Muscle of back (tissue), 11 donors: Measurements from ENCODE around the gene ACTR10. TPM values are rescaled to one million over a fixed set of nuclear protein-coding genes. Genes with fewer than 3 reads are reported as not detected.
"Not testable (repeated sequence)": the region's sequence is repeated elsewhere in the genome, so short reads cannot be mapped to it uniquely, and the experiment has no call there.

Experiments
- DNase-seq, 3 donors: peaks; one replicate each; pipeline versions ENCODE4 v3.0.0 to v3.0.0-alpha.2; 2013
- polyA plus RNA-seq, 10 donors: library from polyadenylated mRNA; unstranded; fragments of 120-200 nt; gene quantifications; one replicate each; pipeline ENCODE4 v1.2.1, GENCODE V29; 2013; ENCODE audit not compliant: insufficient read length in 10 of 10

Gene ACTR10
- polyA plus RNA-seq, 10 donors, result 50.5 to 83.5 (median 72.2) TPM

DNA sequence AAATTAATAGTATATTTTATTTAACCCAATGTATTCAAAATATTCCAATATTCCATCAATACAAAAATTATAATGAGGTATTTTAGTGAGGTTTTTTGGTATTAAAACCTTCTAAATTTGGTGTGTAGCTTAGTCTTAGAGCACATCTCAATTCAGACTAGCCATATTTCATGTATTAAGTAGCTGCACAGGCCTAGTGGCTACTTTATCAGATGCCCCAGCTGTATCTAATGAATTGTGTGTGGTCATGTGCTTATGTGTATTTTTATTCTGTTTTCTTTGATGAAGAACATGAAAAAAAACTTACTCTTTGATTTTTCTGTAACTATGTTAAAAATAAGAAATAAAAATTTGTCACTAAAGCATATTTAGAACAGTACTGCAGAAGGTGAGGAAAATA lies 13.2 kb downstream of the ACTR10 start:
- no peak for DNase-seq

DNA sequence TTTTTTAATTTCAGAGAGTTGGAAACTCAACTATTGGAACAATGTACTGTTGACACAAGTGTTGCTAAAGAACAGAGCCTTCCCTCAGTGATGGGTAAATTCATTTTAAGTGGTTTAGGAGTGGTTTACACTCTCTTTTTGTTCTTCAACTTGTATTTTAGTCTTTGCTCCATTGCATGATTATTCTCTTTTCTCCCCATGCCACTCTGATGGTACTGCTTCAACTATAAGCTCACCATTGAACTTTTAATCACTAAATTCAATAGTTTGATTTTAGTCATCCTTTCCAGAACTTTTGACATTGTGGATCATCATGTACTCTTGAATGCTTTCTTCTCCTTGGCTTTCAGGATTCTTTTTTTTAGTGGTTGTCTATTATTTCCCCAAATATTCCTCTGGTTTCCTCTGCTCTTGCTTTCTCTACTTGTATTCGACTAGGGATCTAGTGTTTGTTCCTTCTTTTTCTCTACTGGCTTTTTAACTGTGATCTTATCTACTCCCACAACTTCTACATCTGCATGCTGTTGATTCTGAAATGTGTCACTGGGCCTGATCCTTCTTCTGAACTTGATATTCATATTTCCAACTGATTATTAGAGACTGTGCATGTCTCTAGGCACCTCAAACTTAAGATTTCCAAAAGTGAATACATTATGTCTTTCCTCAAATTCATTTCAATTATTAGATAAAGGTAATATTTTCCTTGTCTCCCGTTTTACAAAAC lies 15.4 kb downstream of the ACTR10 start:
- no peak for DNase-seq

DNA sequence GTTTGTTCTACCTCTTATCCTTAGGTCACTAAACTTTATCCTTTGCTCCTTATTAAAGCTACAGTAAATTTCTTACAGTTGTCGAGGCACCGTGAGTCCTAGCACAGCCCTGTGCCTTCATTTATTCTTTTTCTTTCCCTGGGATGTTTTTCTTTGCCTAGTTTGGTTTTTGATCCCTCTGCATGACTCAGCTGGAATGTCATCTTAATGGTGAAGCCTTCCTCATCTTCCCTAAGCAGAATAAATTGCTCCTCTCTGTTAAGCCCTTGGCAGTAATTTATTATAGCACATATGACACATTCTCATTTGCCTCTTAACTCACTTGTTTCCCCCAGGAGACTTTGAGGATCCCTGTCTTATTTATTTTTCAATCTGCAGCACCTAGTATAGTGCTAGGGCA lies 16.6 kb downstream of the ACTR10 start:
- no peak for DNase-seq

DNA sequence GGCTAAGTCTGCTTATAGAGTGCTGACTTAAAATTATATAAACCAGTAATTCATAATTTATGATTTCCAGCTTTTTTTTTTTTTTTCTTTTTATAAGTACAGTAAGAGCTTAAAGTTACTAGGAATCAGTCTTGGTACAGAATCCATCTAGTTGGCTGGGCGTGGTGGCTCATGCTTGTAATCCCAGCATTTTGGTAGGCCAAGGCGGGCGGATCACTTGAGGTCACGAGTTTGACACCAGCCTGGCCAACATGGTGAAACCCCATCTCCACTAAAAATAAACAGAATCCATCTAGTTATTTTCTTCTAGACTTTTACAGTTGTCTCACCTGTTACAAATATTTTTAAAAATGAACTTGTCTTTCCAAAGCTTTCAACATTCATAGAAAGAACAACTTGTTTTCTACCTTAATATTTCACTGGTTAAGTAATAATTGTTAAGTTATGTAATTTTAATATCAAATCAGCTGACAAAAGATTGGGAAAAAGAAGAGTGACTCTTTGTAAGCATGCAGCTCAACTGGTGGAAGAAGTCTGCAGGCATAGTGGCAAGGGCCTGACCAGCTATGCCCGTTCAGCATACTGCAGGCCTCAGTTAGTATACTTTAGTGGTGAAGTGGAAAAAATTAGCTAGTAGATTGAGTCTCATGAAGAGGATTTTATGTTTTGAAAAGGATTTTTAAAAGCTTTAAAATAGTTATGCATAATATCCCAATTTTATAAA lies 27.3 kb downstream of the ACTR10 start:
- no peak for DNase-seq

DNA sequence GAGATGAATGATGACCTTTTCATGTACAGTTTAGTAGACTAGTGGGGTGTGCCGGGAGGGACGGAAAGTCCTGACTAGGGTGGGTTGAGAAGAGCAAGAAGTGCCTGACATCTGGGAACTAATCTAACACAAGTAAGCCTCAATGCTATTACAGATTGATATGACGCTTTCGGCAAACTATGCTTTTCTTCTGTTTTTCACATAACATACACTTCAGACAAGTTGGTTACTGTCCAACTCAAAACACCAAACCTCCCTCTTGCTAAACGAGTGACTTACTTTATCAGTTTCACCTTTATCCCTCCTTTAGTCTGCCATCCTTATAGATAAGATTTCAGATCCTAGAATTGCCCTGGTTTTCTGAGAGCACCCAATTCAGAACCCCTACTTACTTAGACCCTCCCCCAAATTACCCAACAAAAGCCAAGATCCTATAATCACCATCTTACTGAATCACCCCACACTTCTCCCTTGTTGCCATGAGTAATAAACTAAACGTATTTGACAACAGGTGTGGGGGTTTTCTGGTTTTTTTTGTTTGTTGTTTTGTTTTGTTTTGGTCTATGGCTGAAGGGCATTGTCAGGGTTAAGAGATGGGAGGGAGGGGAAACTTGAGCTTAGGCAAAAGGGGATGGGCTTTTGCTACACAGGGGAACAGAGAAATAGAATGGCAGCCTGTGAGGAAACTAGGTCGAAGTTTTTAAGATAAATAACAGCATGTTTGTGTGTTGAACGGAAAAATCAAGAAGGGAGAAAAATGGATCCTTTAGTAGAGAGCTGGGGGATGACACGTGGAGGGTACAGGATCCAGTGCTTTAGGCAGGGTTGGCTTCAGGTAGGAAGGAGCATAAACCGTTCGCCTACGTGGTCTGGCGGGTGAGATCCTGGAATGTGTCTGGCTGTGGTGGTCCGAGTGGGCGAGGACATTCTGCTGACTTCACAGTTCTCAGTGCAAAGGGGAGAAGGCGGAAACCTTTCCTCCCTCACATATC lies 38.6 kb downstream of the ACTR10 start:
- DNase-seq, result peak; percentile 37 to 85 (median 62)

DNA sequence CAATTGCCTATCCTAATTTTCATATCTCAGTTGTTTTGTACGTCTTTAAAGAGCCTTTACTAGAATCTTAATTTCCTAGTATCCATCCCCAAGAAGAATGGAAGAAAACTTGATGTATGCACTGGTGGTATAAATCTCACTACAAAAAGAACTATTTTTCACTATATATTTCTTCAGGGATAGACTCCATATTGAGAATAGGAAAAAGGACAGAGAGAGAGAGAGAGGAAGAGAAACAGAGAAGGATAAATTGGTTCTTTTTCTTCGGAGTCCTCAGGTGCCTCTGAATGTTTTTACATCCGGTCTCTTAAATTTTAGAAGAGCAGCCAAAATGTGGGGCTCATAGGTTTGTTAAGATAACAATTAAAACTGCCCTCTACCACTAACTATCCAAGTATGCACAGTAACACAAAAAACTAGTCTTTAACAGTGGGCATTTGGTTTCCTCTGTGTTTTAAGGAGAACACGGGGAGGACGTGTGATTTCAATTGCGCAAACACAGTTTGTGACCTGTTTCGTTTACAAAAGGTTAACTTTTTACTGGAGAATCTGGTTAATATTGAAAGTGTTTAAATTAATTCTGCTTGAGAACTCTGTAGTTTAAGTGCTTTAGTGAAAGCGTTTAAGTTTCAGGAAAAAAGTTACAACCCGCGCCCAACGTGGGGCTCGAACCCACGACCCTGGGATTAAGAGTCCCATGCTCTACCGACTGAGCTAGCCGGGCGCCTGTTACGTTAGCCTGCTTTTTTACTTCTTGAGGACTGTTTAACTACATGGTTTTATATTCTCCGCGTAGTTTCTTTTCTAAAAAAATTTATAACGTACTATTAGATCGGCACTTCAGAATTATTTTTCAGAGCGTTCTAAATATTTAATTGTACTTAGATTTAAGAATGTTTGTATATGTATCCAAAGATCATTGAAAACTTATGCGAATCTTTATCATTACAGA lies 39.6 kb downstream of the ACTR10 start:
- DNase-seq, result peak; percentile 77 to 89 (median 84)

DNA sequence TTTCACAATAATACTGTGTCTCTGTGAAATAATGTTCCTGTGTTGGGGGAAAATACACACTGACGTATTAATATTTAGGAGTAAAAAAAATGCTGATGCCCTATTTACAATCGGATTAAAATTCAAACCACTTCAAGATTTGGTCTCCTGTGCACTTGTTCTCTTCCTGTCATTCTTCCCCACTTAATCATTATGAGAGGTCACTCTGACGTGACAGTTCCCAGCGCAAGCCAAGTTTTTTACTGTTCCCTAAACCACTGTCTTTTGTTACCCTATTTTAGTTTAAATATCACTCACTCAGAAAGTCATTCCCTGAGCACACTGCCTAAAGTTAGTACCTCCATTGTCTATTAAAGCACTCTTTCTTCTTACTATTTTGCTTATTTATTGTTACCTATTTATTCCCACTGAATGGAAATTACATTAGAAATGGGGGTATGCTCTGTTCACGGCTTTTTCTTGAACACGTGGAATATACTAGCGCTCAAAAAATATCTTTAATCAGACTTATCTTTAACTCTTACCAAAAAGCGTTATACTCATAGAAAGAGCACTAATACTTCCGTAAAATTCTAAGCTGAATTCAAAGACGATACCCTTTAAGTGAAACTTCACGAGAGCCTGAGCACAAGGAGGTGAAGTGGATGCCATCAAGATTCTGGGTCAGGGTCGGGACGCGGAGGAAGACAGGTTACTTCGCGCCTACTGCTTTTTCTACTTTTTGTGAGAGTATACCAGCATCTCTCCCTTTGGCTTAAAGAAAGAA lies 44.0 kb downstream of the ACTR10 start:
- peak in 2 of 3 donors; percentile 17 to 34 for DNase-seq

DNA sequence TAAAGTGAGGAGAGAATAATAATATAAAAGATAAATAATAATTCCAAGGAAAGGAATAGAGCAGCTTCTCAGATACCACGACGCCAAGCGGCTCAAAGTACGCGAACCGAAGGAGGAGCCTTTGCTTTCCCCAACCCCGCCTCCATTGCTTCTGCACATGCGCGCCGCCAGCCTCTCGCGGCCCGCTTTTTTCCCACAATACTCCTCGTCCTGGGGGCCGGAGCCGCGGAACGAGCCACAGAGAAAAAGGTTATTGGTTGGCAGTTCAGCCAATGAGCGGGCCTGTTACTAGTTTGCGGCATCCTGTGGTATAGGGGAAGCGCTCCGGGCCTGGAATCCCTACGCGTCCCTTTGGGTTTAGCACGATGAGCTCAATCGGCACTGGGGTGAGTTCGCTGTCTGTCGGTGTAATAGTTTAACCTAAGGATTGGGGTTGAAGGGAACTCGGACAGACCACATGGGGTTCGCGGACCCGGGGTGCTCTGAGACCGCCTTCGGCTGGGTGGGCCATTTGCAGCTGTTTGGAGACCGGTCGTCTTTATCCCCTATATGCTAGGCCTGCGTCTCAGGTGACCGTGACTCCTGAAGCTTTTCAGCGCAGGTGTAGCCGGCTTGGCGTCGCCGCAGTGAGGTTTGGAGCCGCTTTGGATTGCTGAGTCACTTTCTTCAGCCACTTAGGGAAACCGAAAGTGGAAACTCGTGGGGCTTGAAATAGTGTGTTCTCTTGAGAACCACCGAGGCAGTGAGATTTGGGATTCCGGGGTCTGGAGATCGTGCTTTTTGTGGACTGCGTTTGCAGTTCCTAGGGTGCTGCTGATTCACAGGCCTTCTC lies 44.8 kb downstream of the ACTR10 start, which contains the start of gene PSMA3:
Gene PSMA3 (plus strand): TSS at position 288 of the 832 bp plus-strand sequence. CDS start 78 bp downstream, at position 366.
- peak; percentile 97 to 99 (median 98) for DNase-seq

DNA sequence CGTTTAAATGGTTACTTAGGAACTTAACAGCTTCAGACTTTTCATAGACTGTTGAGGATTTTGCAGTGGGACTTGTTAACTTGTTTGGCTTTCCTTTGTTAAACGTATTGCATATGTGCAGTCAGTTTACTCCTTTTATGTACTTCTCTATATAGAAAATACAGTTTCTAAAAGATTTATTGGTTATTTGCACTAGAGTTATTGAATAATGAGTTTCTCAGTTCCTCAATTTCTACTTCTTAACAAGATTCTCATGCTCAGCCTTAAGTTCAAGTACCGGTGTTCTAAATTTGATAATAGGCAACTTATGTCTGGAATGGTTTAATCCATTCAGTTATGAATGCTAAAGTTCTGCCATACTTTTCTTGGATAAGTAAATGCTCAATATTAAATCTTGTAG lies 45.6 kb downstream of the ACTR10 start:
- DNase-seq, result no peak

DNA sequence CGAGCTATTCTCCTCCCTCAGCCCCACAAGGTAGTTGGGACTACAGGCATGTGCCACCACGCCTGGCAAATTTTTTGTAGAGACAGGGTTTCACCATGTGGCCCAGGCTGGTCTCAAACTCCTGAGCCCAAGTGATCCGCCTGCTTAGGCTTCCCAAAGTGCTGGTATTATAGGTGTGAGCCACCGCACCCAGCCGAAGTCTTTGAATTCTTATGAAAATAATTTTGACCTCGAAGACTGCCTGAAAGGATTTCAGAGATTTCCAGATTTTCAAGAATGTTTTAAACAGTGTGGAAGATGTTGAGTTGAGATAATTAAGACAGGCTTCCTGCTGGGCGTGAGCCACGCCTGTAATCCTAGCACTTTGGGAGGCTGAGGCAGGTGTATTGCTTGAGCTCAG lies 49.7 kb downstream of the ACTR10 start:
- DNase-seq, result no peak

DNA sequence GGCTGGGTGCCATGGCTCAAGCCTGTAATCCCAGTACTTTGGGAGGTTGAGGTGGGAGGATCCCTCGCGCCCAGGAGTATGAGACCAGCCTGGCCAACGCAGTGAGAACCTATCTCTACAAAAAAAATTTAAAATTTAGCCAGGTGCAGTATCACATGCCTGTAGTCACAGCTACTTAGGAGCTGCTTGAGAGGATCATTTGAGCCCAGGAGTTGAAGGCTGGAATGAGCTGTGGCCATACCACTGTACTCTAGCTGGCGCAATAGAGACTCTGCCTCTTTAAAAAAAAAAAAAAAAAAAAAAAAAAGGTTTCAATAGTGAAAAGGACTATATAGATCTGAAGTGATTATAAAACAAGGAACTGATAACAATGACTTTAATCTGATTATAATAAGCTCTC lies 58.2 kb downstream of the ACTR10 start:
- DNase-seq, result no peak

DNA sequence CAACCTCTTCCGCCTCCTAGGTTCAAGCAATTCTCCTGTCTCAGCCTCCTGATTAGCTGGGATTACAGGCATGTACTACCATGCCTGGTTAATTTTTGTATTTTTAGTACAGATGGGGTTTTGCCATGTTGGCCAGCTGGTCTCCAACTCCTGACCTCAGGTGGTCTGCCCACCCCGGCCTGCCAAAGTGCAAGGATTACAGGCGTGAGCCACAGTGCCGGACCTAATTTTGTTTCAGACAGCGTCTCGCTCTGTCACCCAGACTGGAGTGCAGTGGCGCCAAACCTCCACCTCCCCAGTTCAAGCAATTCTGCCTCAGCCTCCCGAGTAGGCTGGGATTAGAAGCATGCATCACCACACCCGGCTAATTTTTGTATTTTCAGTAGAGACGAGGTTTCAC lies 62.1 kb downstream of the ACTR10 start:
- not testable (repeated sequence) for DNase-seq

DNA sequence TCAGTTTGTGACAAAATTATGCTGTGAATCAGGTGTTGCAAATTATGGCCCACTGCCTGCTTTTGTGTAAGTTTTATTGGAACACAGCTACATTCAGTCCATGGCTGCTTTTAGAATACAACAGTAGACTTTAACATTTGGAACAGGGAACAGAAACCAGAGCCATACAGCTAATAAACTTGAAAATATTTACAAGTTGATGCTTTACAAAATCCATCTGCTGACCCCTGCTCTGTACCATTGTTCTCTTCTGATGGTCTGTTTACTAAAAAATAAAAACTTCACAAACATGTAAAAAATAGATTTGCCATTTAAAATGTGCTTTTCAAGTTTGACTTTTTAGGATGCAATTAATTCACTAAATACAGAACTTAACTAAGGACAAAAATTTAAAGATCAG lies 65.5 kb downstream of the ACTR10 start:
- no peak for DNase-seq

DNA sequence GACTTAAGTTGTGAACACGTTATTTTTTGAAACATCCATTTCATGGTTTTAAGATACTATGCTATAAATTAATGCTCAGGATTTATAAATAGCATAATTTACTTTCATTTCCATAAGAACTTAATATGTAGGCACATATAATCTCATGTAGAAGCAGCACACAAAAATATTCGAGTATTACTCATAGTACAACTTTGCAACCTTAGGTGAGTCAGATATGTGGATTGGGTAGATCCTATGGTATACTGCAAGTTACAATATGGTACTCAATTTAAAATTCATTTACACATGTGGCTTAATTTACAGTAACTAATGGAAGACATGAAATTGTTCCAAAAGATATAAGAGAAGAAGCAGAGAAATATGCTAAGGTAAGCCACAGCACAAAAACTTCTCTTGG lies 70.7 kb downstream of the ACTR10 start:
- no peak for DNase-seq

DNA sequence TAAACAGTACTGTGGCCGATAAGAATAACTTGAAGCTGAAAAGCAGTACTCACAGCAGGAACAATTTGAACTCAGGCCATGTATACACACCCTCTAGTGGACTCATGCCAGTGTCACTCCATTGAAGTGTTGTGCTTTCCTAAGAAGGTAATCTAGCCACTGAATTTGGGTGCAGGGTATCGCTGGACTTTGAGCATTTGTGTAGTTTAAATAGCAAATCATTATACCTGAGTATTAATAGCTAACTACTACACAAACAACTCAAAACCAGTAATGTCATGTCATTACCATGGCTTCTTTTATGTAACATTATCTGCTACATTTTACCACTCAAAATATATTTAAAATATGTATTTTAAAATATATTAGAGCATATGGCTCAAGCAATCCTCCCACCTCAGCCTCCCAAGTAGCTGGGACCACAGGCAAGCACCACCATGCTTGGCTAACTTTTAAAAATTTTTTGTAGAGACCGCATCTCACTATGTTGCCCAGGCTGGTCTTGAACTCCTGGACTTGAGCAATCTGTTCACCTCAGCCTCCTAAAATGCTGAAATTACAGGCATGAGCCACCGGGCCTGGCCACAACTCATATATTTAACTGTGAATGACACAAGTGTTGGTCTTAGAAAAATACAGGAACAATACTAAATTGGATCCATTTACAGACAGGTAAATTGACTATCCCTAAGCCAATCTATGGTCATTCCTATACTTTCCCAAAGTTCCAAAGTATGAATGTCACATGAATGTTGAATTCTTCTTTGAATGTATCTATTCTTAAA lies 72.8 kb downstream of the ACTR10 start:
- DNase-seq, result peak in 1 of 3 donors; percentile 18

DNA sequence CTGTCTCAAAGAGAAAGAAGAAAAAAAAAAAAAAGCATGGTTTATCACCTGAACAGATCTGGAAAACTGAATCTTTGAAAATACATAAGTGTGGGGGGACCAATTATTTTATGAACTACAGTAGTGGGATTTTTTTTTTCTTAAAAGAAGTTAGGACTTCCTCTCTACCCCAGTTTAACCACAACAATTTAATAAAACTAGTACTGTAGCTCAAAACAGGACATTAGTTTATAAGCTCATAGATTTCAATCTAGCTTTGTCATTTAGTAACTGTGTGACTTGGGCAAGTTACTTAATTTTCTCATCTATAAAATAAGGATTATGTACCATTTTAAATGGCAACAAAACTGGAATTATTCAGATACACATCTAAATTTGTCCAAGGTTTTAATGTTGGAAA lies 74.9 kb downstream of the ACTR10 start:
- no peak for DNase-seq

DNA sequence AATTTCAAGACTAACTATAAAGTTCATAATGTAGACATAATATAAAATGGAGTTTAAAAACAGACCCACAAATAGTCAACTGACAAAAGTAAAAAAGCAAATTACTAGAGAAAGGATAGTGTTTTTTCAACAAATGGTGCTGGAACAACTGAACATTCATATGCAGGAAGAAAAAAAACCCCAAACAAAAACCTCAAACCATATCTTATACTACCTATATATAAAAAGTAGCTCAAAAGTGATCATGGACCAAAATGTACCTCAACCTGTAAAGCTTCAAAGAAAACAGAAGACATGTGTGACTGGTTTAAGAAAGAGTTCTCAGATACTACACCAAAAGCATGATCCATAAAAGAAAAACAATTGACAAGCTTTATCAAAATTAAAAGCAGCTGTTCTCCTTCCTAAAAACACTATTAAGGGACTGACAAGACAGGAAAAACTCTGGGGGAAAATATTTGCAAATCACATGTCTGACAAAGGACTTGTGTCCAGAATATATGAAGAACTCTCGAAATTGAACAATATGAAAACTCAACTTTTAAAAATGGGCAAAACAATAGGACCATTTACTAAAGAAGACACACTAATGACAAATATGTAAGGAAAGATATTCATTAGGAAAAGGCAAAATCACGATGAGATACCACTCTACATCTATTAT lies 75.7 kb downstream of the ACTR10 start:
- DNase-seq, result no peak

DNA sequence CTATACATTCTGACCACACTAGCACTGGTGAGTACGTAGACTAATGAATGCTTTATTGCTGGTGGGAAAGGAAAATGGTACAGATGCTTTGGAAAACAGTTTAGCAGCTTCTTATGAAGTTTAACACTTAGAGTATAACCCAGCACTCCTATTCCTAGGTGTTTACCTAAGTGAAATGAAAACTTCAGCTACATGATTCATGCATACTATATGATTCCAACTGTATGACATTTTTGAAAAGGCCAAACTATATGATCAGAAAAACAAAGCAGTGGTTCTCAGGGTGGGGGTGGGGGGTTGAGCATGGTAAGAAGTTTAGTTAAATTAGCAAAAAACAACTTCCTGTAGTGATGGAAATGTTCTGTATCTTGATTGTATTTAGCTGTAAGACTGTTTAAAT lies 76.3 kb downstream of the ACTR10 start:
- DNase-seq, result no peak
